Measurements from ENCODE around the gene CD4.
A peak's percentile ranks its signal among the peaks of the same experiment; 100 is the strongest.
"Not testable (repeated sequence)": the region's sequence is repeated elsewhere in the genome, so short reads cannot be mapped to it uniquely, and the experiment has no call there.

Gene CD4

GRCh38 chr12:6863586-6864321, 74.4 kb downstream of the CD4 start:
- Histone ChIP-seq H3K36me3 (peaks cover 24% of the 10 kb centered on the region), H3K4me3 (ENCODE audit: low read depth in 1 of 2, low read length in 1 of 2) (no peak overlapping the region), H3K4me1 (ENCODE audit: control insufficient read depth in 1 of 2, insufficient read depth in 1 of 2, low read depth in 1 of 2, low read length in 1 of 2) (peaks cover 17 to 21% of the 10 kb centered on the region in 2 experiments), H3K27me3 (no peaks in the 10 kb centered on the region), H3K9me3 (no peaks in the 10 kb centered on the region), H3K27ac (no peak overlapping the region)
- TF ChIP-seq, protein P1, sequence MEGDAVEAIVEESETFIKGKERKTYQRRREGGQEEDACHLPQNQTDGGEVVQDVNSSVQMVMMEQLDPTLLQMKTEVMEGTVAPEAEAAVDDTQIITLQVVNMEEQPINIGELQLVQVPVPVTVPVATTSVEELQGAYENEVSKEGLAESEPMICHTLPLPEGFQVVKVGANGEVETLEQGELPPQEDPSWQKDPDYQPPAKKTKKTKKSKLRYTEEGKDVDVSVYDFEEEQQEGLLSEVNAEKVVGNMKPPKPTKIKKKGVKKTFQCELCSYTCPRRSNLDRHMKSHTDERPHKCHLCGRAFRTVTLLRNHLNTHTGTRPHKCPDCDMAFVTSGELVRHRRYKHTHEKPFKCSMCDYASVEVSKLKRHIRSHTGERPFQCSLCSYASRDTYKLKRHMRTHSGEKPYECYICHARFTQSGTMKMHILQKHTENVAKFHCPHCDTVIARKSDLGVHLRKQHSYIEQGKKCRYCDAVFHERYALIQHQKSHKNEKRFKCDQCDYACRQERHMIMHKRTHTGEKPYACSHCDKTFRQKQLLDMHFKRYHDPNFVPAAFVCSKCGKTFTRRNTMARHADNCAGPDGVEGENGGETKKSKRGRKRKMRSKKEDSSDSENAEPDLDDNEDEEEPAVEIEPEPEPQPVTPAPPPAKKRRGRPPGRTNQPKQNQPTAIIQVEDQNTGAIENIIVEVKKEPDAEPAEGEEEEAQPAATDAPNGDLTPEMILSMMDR (IDR thresholded peaks at IDR 0.05): no peak

DNA sequence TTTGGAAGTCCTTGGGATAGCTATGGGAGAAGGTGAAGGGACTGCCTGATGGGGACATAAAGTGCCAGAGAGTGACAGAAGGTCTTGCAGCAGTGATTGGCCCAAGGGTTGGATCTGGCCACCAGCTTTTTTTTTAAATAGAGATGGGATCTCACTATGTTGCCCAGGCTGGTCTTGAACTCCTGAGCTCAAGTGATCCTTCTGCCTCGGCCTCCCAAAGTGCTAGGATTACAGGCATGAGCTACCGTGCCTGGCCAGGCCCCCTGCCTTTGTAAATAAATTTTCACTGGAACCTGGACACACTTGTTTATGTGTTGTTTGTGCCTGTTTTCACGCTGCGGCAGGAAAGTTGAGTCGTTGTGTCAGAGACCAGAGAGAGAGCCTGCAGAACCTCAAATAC, 76.0 kb downstream of the CD4 start:
- H3K4me3 ChIP-seq (ENCODE audit: low read depth in 1 of 2, low read length in 1 of 2); H3K27ac ChIP-seq; H3K9me3 ChIP-seq; H3K27me3 ChIP-seq: not testable (repeated sequence)
- H3K4me1 ChIP-seq (ENCODE audit: control insufficient read depth in 1 of 2, insufficient read depth in 1 of 2, low read depth in 1 of 2, low read length in 1 of 2): peaks cover 33 to 35% of the 10 kb centered on the region in 2 experiments
- peaks cover 35% of the 10 kb centered on the region for H3K36me3 ChIP-seq

DNA sequence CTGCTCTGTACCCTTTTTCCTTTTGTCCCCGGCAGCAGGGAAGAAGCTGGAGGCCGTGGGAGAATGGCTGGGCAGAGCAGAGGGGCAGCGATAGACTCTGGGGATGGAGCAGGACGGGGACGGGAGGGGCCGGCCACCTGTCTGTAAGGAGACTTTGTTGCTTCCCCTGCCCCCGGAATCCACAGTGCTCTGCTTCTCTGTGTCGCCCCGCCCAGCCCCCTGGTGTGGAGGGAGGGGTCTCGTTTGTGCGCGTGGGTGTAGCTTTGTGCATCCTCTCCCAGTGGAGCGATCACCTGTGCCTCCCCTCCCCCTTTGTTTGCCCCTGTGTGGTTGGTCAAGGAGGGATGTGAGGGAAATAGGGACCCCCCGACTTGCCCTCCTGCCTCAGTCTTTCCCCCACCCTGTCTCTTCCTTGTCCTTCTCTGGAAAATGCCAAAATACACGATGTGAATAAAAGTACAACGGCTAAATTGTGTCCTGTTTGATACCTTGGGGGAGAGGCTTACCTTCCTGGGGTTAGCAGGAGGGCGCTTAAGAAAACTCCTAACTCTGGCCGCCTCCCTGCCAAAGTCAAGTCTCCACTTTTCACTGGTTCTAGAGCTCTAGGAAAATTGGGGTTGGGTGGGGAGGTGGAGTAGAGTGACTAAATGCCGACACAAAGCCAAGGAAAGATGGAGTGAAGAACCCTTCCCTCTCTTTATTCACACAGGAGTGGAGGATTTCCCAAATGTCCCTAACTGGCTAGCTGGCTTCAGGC, 77.0 kb downstream of the CD4 start:
- peak overlapping the region; percentile 92 to 98 for H3K4me3 ChIP-seq (ENCODE audit: low read depth in 1 of 2, low read length in 1 of 2)
- H3K4me1 ChIP-seq (ENCODE audit: control insufficient read depth in 1 of 2, insufficient read depth in 1 of 2, low read depth in 1 of 2, low read length in 1 of 2): peaks cover 43 to 44% of the 10 kb centered on the region in 2 experiments
- H3K27me3 ChIP-seq: no peaks in the 10 kb centered on the region
- H3K36me3 ChIP-seq: peaks cover 34% of the 10 kb centered on the region
- H3K9me3 ChIP-seq: no peaks in the 10 kb centered on the region
- peak overlapping the region; percentile 86 for H3K27ac ChIP-seq
- TF ChIP-seq, protein P1 (IDR thresholded peaks at IDR 0.05): no peak

DNA sequence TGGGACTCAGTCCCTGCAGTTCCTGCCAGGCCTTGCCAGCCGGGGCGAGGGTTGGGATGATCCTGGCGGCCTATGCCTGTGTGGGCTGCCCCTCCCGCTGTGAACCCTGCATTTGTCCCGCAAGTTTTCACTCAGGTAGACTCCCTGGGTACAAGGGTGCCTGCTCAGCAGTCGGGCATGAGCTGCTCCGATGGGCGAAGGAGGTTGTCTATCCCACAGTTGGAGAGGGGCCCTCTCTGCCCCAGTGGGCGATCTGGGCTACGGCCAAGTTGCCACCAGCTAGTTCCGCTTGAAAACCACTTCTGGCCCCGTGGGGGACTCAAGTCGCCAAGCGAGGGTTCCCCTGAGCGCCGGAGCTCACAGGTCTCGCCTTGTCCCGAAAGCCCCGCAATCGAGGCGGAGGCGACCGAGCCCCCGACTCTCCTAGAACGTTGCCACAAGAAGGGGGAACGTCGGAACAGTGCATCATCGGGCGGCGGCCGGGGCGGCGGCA, 77.6 kb downstream of the CD4 start:
- H3K27ac ChIP-seq: peak overlapping the region; percentile 86
- H3K36me3 ChIP-seq: peaks cover 30% of the 10 kb centered on the region
- H3K4me1 ChIP-seq (ENCODE audit: control insufficient read depth in 1 of 2, insufficient read depth in 1 of 2, low read depth in 1 of 2, low read length in 1 of 2): peaks cover 49 to 50% of the 10 kb centered on the region in 2 experiments
- H3K27me3 ChIP-seq: no peaks in the 10 kb centered on the region
- TF ChIP-seq, protein P1 (IDR thresholded peaks at IDR 0.05): peak; percentile 60
- H3K9me3 ChIP-seq: no peaks in the 10 kb centered on the region
- H3K4me3 ChIP-seq (ENCODE audit: low read depth in 1 of 2, low read length in 1 of 2): peak overlapping the region; percentile 92 to 98

DNA sequence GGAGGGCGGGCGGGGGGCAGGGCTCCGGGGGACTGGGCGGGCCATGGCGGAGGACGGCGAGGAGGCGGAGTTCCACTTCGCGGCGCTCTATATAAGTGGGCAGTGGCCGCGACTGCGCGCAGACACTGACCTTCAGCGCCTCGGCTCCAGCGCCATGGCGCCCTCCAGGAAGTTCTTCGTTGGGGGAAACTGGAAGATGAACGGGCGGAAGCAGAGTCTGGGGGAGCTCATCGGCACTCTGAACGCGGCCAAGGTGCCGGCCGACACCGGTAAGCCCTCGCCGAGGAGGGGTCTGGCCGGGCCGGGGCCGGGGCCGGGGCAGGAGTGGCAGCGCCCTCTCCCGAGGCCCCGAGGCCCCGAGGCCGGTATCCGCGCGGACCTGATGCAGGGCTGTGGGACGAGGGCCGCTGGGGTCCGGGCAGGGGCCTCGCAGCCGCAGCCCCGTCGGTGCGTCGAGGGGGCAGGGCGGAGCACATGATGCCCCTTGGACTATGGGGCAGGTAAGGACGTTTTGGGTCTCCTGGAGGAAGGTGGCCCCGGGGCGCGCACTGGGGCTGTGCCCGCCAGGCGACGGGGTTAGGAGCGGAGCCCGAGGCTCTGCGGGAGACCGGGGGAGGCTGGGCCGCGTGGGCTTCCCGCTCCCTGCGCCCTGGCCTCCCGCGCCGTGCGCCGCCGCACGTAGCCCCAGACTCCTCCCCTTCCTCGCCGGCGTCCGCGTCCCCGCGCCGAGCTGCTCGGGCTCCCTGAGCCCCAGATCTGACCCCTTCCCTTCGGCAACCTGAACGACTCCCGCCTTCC, 78.3 kb downstream of the CD4 start, which contains the start of gene TPI1:
Gene TPI1 (plus strand): TSS at position 119 of the 798 bp plus-strand sequence. CDS start 36 bp downstream, at position 155.
- H3K4me1 ChIP-seq (ENCODE audit: control insufficient read depth in 1 of 2, insufficient read depth in 1 of 2, low read depth in 1 of 2, low read length in 1 of 2): peaks cover 55 to 56% of the 10 kb centered on the region in 2 experiments
- peaks cover 30% of the 10 kb centered on the region for H3K36me3 ChIP-seq
- H3K9me3 ChIP-seq: no peaks in the 10 kb centered on the region
- peak within 1 kb of the TSS; percentile 86 for H3K27ac ChIP-seq
- TF ChIP-seq, protein P1 (IDR thresholded peaks at IDR 0.05): peak; percentile 6
- H3K4me3 ChIP-seq (ENCODE audit: low read depth in 1 of 2, low read length in 1 of 2): peak within 1 kb of the TSS; percentile 92 to 98
- H3K27me3 ChIP-seq: no peaks in the 10 kb centered on the region
